ENCODE data around the gene BMPR2. TPM values are rescaled to one million over a fixed set of nuclear protein-coding genes. Genes with fewer than 3 reads are reported as not detected.
A peak's percentile ranks its signal among the peaks of the same experiment; 100 is the strongest.
"Not testable (repeated sequence)": the region's sequence is repeated elsewhere in the genome, so short reads cannot be mapped to it uniquely, and the experiment has no call there.

Gene BMPR2
- total RNA-seq, 3 donors from 2014 or later: 48.8 to 70.4 (median 63.2) TPM

DNA sequence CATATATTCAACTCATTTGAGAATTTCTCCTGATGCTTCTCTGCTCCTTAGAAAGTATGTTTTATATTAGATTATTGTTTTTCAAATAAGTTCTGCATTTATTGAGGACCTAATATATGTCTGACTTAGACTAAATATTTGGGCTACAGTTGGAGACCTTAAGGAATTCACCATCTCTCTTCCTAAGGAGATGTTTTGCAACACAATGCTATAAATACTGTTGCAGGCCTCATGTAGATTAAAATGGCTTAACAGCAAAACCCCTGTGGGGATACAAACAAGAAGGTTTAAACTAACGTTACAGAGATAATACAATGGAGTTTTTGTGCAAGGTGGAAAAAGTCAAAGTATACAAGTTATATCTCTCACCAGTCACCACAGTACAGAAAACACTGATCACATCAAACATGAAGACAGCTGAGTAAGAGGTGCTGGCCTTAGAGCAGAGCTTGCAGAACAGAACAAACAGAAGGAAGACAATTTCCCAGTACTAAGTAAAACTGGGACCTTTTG is 20.1 kb upstream of the BMPR2 start:
- no peaks in the 10 kb centered on the region for H3K27me3 ChIP-seq
- no peak overlapping the region for H3K27ac ChIP-seq
- H3K36me3 ChIP-seq: no peaks in the 10 kb centered on the region
- H3K4me1 ChIP-seq: no peaks in the 10 kb centered on the region
- TF ChIP-seq POLR2A (IDR thresholded peaks at IDR 0.05) (no peak), POLR2AphosphoS5 (IDR thresholded peaks at IDR 0.05) (no peak)
- TF ChIP-seq, protein P1, sequence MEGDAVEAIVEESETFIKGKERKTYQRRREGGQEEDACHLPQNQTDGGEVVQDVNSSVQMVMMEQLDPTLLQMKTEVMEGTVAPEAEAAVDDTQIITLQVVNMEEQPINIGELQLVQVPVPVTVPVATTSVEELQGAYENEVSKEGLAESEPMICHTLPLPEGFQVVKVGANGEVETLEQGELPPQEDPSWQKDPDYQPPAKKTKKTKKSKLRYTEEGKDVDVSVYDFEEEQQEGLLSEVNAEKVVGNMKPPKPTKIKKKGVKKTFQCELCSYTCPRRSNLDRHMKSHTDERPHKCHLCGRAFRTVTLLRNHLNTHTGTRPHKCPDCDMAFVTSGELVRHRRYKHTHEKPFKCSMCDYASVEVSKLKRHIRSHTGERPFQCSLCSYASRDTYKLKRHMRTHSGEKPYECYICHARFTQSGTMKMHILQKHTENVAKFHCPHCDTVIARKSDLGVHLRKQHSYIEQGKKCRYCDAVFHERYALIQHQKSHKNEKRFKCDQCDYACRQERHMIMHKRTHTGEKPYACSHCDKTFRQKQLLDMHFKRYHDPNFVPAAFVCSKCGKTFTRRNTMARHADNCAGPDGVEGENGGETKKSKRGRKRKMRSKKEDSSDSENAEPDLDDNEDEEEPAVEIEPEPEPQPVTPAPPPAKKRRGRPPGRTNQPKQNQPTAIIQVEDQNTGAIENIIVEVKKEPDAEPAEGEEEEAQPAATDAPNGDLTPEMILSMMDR (IDR thresholded peaks at IDR 0.05): no peak
- intact Hi-C loops (cut with DNase I; ENCODE audit: low total_unique reads): no loop called here
- no peaks in the 10 kb centered on the region for H3K9me3 ChIP-seq
- no peak for DNase-seq (ENCODE audit: low spot score in 2 of 2)
- H3K4me3 ChIP-seq: no peak overlapping the region

DNA sequence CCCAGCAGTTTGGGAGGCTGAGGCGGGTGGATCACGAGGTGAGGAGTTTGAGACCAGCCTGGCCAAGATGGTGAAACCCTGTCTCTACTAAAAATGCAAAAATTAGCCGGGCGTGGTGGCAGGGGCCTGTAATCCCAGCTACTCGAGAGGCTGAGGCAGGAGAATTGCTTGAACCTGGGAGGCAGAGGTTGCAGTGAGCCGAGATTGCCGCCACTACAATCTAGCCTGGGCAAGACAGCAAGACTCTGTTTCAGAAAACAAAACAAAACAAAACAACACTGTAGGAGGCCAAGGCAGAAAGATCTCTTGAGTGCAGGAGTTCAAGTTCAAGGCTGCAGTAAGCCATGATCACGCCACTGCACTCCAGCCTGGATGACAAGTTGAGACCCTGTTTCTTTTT is 17.2 kb upstream of the BMPR2 start:
- H3K9me3 ChIP-seq; intact Hi-C loops (cut with DNase I; ENCODE audit: low total_unique reads): not testable (repeated sequence)

DNA sequence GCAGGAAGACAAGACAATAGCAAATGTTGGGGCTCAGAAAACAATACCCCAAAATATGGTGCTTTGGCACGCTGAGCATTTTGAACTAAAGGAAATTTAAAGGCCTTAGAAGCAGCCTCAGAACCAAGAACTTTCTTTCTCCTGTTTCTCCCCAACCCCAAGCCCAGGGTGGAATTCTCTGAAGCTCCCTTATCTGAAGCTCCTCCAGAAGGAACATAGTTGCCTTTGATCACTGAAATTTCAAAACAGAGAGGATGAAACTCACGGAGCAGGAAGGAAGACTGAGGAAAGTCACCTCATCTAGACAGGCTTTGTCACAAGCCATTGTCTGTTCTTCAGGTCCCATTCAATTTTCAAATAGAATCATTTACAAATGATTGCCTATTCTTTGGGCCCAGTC is 15.5 kb upstream of the BMPR2 start:
- Histone ChIP-seq H3K36me3 (no peaks in the 10 kb centered on the region), H3K4me1 (no peaks in the 10 kb centered on the region), H3K27ac (no peak overlapping the region), H3K9me3 (no peaks in the 10 kb centered on the region), H3K4me3 (no peak overlapping the region), H3K27me3 (no peaks in the 10 kb centered on the region)
- DNase-seq (ENCODE audit: low spot score in 2 of 2): no peak
- TF ChIP-seq POLR2A (IDR thresholded peaks at IDR 0.05) (no peak), POLR2AphosphoS5 (IDR thresholded peaks at IDR 0.05) (no peak)
- TF ChIP-seq, protein P1 (IDR thresholded peaks at IDR 0.05): no peak
- intact Hi-C loops (cut with DNase I; ENCODE audit: low total_unique reads): no loop called here

More for the DNA sequence above, 17.2 kb upstream of the BMPR2 start:
- DNase-seq (ENCODE audit: low spot score in 2 of 2); H3K36me3 ChIP-seq; H3K4me1 ChIP-seq; H3K27ac ChIP-seq; H3K4me3 ChIP-seq; H3K27me3 ChIP-seq: not testable (repeated sequence)

DNA sequence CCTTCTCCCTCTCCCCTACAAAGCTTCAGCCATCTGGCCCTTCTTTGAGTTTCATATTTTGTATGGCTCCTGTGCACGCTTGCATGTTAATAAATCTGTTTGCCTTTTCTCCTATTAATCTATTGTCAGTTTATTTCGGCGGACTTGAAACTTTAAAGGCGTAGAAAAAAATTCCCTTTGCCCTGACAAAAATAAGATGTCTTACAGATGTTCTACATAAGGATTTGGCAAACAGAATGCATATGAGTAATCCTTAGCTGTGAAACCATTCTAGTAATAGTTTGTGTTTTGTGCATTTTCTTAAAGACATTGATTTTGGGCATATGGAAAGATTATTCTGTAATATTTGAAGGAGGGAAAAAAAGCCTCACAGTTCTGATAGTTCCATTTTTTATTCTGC is 15.0 kb upstream of the BMPR2 start:
- H3K9me3 ChIP-seq: no peaks in the 10 kb centered on the region
- no peak for DNase-seq (ENCODE audit: low spot score in 2 of 2)
- H3K36me3 ChIP-seq: no peaks in the 10 kb centered on the region
- no peak overlapping the region for H3K4me3 ChIP-seq
- H3K27me3 ChIP-seq: no peaks in the 10 kb centered on the region
- no peaks in the 10 kb centered on the region for H3K4me1 ChIP-seq
- TF ChIP-seq, protein P1 (IDR thresholded peaks at IDR 0.05): no peak
- TF ChIP-seq POLR2A (IDR thresholded peaks at IDR 0.05): no peak
- intact Hi-C loops (cut with DNase I; ENCODE audit: low total_unique reads): no loop called here
- H3K27ac ChIP-seq: no peak overlapping the region

DNA sequence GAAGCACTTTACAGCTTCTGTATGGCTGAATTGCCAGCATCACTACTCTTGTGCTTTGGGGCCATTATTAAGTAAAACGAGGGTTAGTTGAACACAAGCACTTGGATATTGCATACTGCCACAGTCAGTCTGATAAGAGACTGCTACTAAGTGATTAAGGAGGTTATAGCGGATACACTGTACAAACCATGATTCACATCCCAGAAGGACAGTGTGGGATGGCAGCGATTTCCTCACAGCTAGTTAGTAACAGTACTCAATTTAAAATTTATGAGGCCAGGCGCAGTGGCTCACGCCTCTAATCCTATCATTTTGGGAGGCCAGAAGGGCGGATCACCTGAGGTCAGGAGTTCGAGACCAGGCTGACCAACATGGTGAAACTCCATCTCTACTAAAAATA is 2.6 kb upstream of the BMPR2 start:
- no peaks in the 10 kb centered on the region for H3K36me3 ChIP-seq
- no peak for DNase-seq (ENCODE audit: low spot score in 2 of 2)
- no peak overlapping the region for H3K27ac ChIP-seq
- no peaks in the 10 kb centered on the region for H3K27me3 ChIP-seq
- no peak overlapping the region for H3K4me3 ChIP-seq
- no peak for TF ChIP-seq POLR2A (IDR thresholded peaks at IDR 0.05)
- no peak for TF ChIP-seq POLR2AphosphoS5 (IDR thresholded peaks at IDR 0.05)
- TF ChIP-seq, protein P1 (IDR thresholded peaks at IDR 0.05): no peak
- H3K9me3 ChIP-seq: no peaks in the 10 kb centered on the region
- H3K4me1 ChIP-seq: no peaks in the 10 kb centered on the region
- intact Hi-C loops (cut with DNase I; ENCODE audit: low total_unique reads): no loop called here

DNA sequence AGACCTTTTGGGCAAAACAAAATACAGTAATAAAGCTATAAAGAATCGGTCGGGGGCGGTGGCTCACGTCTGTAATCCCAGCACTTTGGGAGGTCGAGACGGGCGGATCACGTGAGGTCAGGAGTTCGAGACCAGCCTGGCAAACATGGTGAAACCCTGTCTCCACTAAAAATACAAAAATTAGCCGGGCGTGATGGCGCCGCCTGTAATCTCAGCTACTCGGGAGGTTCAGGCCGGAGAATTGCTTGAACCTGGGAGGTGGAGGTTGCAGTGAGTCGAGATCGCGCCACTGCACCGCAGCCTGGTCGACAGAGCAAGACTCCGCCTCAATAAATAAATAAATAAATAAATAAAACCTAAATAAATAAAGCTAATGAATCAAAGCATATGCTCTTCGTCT is 1.7 kb upstream of the BMPR2 start:
- H3K27ac ChIP-seq: peak overlapping the region in 1 of 2 donors; percentile 96
- H3K27me3 ChIP-seq; intact Hi-C loops (cut with DNase I; ENCODE audit: low total_unique reads); H3K9me3 ChIP-seq; H3K36me3 ChIP-seq; H3K4me1 ChIP-seq; DNase-seq (ENCODE audit: low spot score in 2 of 2); H3K4me3 ChIP-seq: not testable (repeated sequence)

All from breast epithelium (tissue), 4 donors.